GM12878 (cell line): ENCODE measurements around the gene ATRNL1. TPM values are rescaled to one million over a fixed set of nuclear protein-coding genes. Genes with fewer than 3 reads are reported as not detected.

Experiments
- ATAC-seq: fragments of 200-7000 bp; cut with Tn5 transposase; 3 replicates; pipeline ENCODE4 v1.9.1; 2020; ENCODE audit warnings: mild to moderate bottlenecking, moderate library complexity
- BruUV-seq: library from RNA; stranded (reverse); fragments of 400-500 nt; replicated peaks from 2 replicates; lab custom pipeline; 2021; lab: Mats Ljungman, UMichigan
- CTCF ChIA-PET: fragments of 300-600 bp; sonication (Branson Sonifier 250); formaldehyde crosslinking; extraction: SDS; loops from one replicate; lab custom pipeline; 2021; ENCODE audit warnings: inconsistent platforms; lab: Yijun Ruan, JAX
- POLR2A ChIA-PET: fragments of 350-600 bp; formaldehyde crosslinking; extraction: SDS; loops from one replicate; lab custom pipeline; 2021; ENCODE audit warnings: inconsistent platforms; lab: Charles Lee
- RAD21 ChIA-PET: fragments of 300-600 bp; sonication (Branson Sonifier 250); formaldehyde crosslinking; loops from one replicate; lab custom pipeline; 2023; ENCODE audit warnings: antibody characterized with exemption; ENCODE audit not compliant: unreplicated experiment; lab: Charles Lee
- SMC1A ChIA-PET: fragments of 300-600 bp; sonication (Branson Sonifier 250); formaldehyde crosslinking; loops from one replicate; lab custom pipeline; 2023; ENCODE audit not compliant: unreplicated experiment, uncharacterized antibody; lab: Charles Lee
- DNase-seq: peaks from one replicate; pipeline ENCODE4 v3.0.0-alpha.2; 2011; ENCODE audit warnings: low read depth, low spot score
- FAIRE-seq: peaks from 3 replicates; lab custom pipeline; 2011; peaks lifted over from hg19 to GRCh38; lab: Jason Lieb, UNC
- H2AFZ ChIP-seq: 2 replicates; pipeline ENCODE4 v1.6.0; 2011; ENCODE audit warnings: low read depth, low read length, control low read depth; ENCODE audit not compliant: control insufficient read depth
- H3K27ac ChIP-seq: 2 replicates; pipeline ENCODE4 v1.5.1; 2011; ENCODE audit warnings: control low read depth; ENCODE audit not compliant: control insufficient read depth, insufficient read depth
- H3K27me3 ChIP-seq, 2 experiments: replicated peaks in 1 of 2; 2 replicates each; pipeline versions ENCODE4 v1.6.0 to v1.6.1; 2011; ENCODE audit warnings: low read length in 1 of 2; ENCODE audit not compliant: control insufficient read depth in 2 of 2, insufficient read depth in 2 of 2
- H3K36me3 ChIP-seq, 2 experiments: 2 replicates each; pipeline ENCODE4 v1.5.1; 2011; ENCODE audit warnings: low read length in 1 of 2; ENCODE audit not compliant: control insufficient read depth in 2 of 2, insufficient read depth in 2 of 2
- H3K4me1 ChIP-seq: 2 replicates; pipeline ENCODE4 v1.6.1; 2011; ENCODE audit warnings: mild to moderate bottlenecking, low read length, moderate library complexity, mixed read lengths; ENCODE audit not compliant: control insufficient read depth, insufficient read depth
- H3K4me2 ChIP-seq: 2 replicates; pipeline ENCODE4 v1.6.0; 2011; ENCODE audit warnings: control low read depth; ENCODE audit not compliant: control insufficient read depth, insufficient read depth
- H3K4me3 ChIP-seq: fragments of 200-600 bp; sonication (generic); 2 replicates; pipeline ENCODE4 v1.5.1; 2016
- H3K79me2 ChIP-seq: 2 replicates; pipeline ENCODE4 v1.6.0; 2011; ENCODE audit warnings: low read length; ENCODE audit not compliant: control insufficient read depth, insufficient read depth
- H3K9ac ChIP-seq: 2 replicates; pipeline ENCODE4 v1.8.0; 2011; ENCODE audit warnings: low read length, control low read depth, mixed read lengths; ENCODE audit not compliant: control insufficient read depth, insufficient read depth
- H3K9me3 ChIP-seq: replicated peaks from 3 replicates; pipeline ENCODE4 v1.5.1; 2011; ENCODE audit warnings: mild to moderate bottlenecking, low read length; ENCODE audit not compliant: control insufficient read depth, insufficient read depth
- H4K20me1 ChIP-seq: 2 replicates; pipeline ENCODE4 v1.6.0; 2011; ENCODE audit not compliant: control insufficient read depth, insufficient read depth
- ATF2 ChIP-seq: IDR thresholded peaks from 2 replicates; pipeline ENCODE4 v1.6.1; 2012; ENCODE audit warnings: low read length, inconsistent platforms
- BCL11A ChIP-seq: IDR thresholded peaks from 2 replicates; pipeline ENCODE4 v1.6.1; 2011; ENCODE audit warnings: low read depth, low read length
- BHLHE40 ChIP-seq, 2 experiments: fragments of 450-650 bp in 1 of 2; IDR thresholded peaks; 2 replicates each; pipeline ENCODE4 v1.6.1; 2011 to 2017; ENCODE audit warnings: low read depth in 2 of 2, borderline replicate concordance in 1 of 2, improper control_type of control experiment in 1 of 2, low read length in 1 of 2, mild to moderate bottlenecking in 1 of 2
- CHD2 ChIP-seq: IDR thresholded peaks from 2 replicates; pipeline ENCODE4 v1.6.1; 2011; ENCODE audit warnings: low read depth, low read length, improper control_type of control experiment, borderline replicate concordance
- CUX1 ChIP-seq: IDR thresholded peaks from 2 replicates; pipeline ENCODE4 v1.6.1; 2012; ENCODE audit warnings: improper control_type of control experiment, low read depth, low read length; ENCODE audit not compliant: insufficient replicate concordance
- DPF2 ChIP-seq: fragments of 450-650 bp; IDR thresholded peaks from 2 replicates; pipeline ENCODE4 v1.6.1; 2017; ENCODE audit warnings: mild to moderate bottlenecking
- EZH2 ChIP-seq: IDR thresholded peaks from 2 replicates; pipeline ENCODE4 v1.6.1; 2012; ENCODE audit warnings: low read depth, mild to moderate bottlenecking, control low read depth, inconsistent platforms, low read length, borderline replicate concordance; ENCODE audit not compliant: control insufficient read depth
- FOS ChIP-seq: IDR thresholded peaks from 3 replicates; pipeline ENCODE4 v1.6.1; 2011; ENCODE audit warnings: borderline replicate concordance; ENCODE audit not compliant: insufficient read length; ENCODE audit errors: extremely low read depth
- GABPA ChIP-seq: IDR thresholded peaks from 2 replicates; pipeline ENCODE4 v1.6.1; 2014; ENCODE audit warnings: antibody characterized with exemption, low read depth, mild to moderate bottlenecking, inconsistent platforms
- IRF4 ChIP-seq: IDR thresholded peaks from 2 replicates; pipeline ENCODE4 v1.6.1; 2011; ENCODE audit warnings: low read depth, low read length
- KDM1A ChIP-seq: fragments of 200-600 bp; sonication (generic); IDR thresholded peaks from 2 replicates; pipeline ENCODE4 v1.6.1; 2016; ENCODE audit warnings: borderline replicate concordance
- KLF5 ChIP-seq: fragments of 450-650 bp; IDR thresholded peaks from 2 replicates; pipeline ENCODE4 v1.6.1; 2014; ENCODE audit warnings: mild to moderate bottlenecking; ENCODE audit not compliant: partially characterized antibody
- NBN ChIP-seq: fragments of 450-650 bp; IDR thresholded peaks from 2 replicates; pipeline ENCODE4 v1.6.1; 2016
- NFIC ChIP-seq: IDR thresholded peaks from 2 replicates; pipeline ENCODE4 v1.6.1; 2012; ENCODE audit warnings: low read depth, mild to moderate bottlenecking, inconsistent platforms, low read length, moderate library complexity
- NFYA ChIP-seq: IDR thresholded peaks from 2 replicates; pipeline ENCODE4 v1.6.1; 2011; ENCODE audit warnings: low read depth, mild to moderate bottlenecking, low read length, improper control_type of control experiment, borderline replicate concordance
- RCOR1 ChIP-seq: conservative IDR thresholded peaks from 2 replicates; pipeline ENCODE4 v1.6.1; 2012; ENCODE audit warnings: low read depth, low read length, improper control_type of control experiment
- SREBF1 ChIP-seq: IDR thresholded peaks from 2 replicates; pipeline ENCODE4 v1.6.1; 2012; ENCODE audit warnings: mild to moderate bottlenecking, low read length
- SRF ChIP-seq, 2 experiments: IDR thresholded peaks; 2 replicates each; pipeline ENCODE4 v1.6.1; 2011; ENCODE audit warnings: low read depth in 2 of 2, low read length in 2 of 2, mild to moderate bottlenecking in 1 of 2, moderate library complexity in 1 of 2
- SUZ12 ChIP-seq: fragments of 200-600 bp; sonication (generic); IDR thresholded peaks from one replicate; pipeline ENCODE4 v1.6.1; 2018; ENCODE audit warnings: antibody characterized with exemption, mild to moderate bottlenecking; ENCODE audit not compliant: unreplicated experiment
- TCF12 ChIP-seq: IDR thresholded peaks from 2 replicates; pipeline ENCODE4 v1.6.1; 2011; ENCODE audit warnings: low read depth, mild to moderate bottlenecking, low read length
- WGBS: methylation state at CpG from one replicate; pipeline ENCODE4 v1.1.6; 2016; ENCODE audit warnings: low lambda C conversion rate; ENCODE audit not compliant: insufficient replicate concordance, insufficient coverage; ENCODE audit errors: missing lambda C conversion rate; 5-methylcytosine and 5-hydroxymethylcytosine counted together
- in situ Hi-C: fragments of 300-500 bp; cut with MboI; formaldehyde crosslinking; loops from 9 replicates; pipeline ENCODE4 v1.14.3; 2018; ENCODE audit warnings: mixed read lengths
- intact Hi-C: fragments of 100-400 bp; cut with micrococcal nuclease; formaldehyde crosslinking; loops from one replicate; pipeline ENCODE4 v1.14.2; 2022; ENCODE audit not compliant: unreplicated experiment
- polyA plus RNA-seq, 11 experiments: library from polyadenylated mRNA; depleted of rRNA in 4 of 11; unstranded in 6 of 11; stranded (reverse) in 5 of 11; fragments of >200 nt; fragmentation: Nextera tagmentation in 4 of 11; fragmentation: Illumina TruSeq in 1 of 11; extraction: Ambion mirVana in 4 of 11; extraction: Trizol in 1 of 11; gene quantifications; 1 replicate in 1 of 11; 2 replicates in 10 of 11; pipeline versions ENCODE4 v1.2.1 to v1.2.3, GENCODE V29; 2011 to 2016; ENCODE audit warnings: inconsistent platforms in 2 of 11, missing spikeins in 2 of 11, low read depth in 1 of 11
- total RNA-seq, 4 experiments: library from RNA; depleted of rRNA in 3 of 4; stranded (reverse); fragments of >200 nt in 3 of 4; fragmentation: Illumina TruSeq in 1 of 4; extraction: Trizol in 1 of 4; gene quantifications; 2 replicates each; pipeline versions ENCODE4 v1.2.1 to v1.2.3, GENCODE V29; 2013 to 2021

The ATRNL1 gene
- total and polyA plus RNA-seq, 10 of the 15 experiments (the other 5 are each of a cell fraction or from before 2014, with no cell fraction given): 0.03 to 1.4 (median 0.34) TPM

- BruUV-seq: no TSS peak
- no peaks in the 10 kb centered on the region for H3K4me1 ChIP-seq
- no peaks in the 10 kb centered on the region for H3K79me2 ChIP-seq
- ATAC-seq (no peak), FAIRE-seq (no peak), DNase-seq (no peak)
- in situ Hi-C loops: no loop called here
- H2AFZ ChIP-seq: no peak overlapping the region
- ChIA-PET POLR2A (no interaction called here), RAD21 (no interaction called here), SMC1A (no interaction called here), CTCF (no interaction called here)
- no peaks in the 10 kb centered on the region for H3K36me3 ChIP-seq
- TF ChIP-seq SREBF1: no peak
- TF ChIP-seq BHLHE40 (IDR thresholded peaks at IDR 0.05; ENCODE audit: borderline replicate concordance in 1 of 2, low read depth in 2 of 2, low read length in 1 of 2): no peak
- TF ChIP-seq EZH2: no peak
- no peak for TF ChIP-seq DPF2
- no peak for TF ChIP-seq BCL11A
- TF ChIP-seq CUX1: no peak
- no peak for TF ChIP-seq TCF12
- no peak for TF ChIP-seq KDM1A
- TF ChIP-seq RCOR1: no peak
- TF ChIP-seq SRF (IDR thresholded peaks at IDR 0.05; ENCODE audit: low read depth in 2 of 2, low read length in 2 of 2): no peak
- no peak for TF ChIP-seq FOS
- no peak for TF ChIP-seq SUZ12
- TF ChIP-seq NBN: no peak
- TF ChIP-seq NFYA: no peak
- TF ChIP-seq KLF5: no peak
- TF ChIP-seq GABPA: no peak
- TF ChIP-seq ATF2: no peak
- TF ChIP-seq IRF4: no peak
- no peak for TF ChIP-seq NFIC
- TF ChIP-seq CHD2: no peak
- H3K4me2 ChIP-seq: no peak overlapping the region
- intact Hi-C loops: no loop called here
- no peaks in the 10 kb centered on the region for H4K20me1 ChIP-seq
- no peaks in the 10 kb centered on the region for H3K9me3 ChIP-seq
- no peak overlapping the region for H3K9ac ChIP-seq
- no peak overlapping the region for H3K4me3 ChIP-seq
- no peaks in the 10 kb centered on the region for H3K27me3 ChIP-seq
- WGBS: 4% methylated on average over 2 of the region's 2 CpGs
- H3K27ac ChIP-seq: no peak overlapping the region
Observed at GRCh38 chr10:115849197-115849596, 756.0 kb downstream of the ATRNL1 start.
